Activated CD8-positive, alpha-beta memory T cell treated with anti-CD3 and anti-CD28 coated beads, Interleukin-2, amount 50 U/mL, for 24 hours (primary cell): ENCODE measurements around the gene KIAA1328.

ENCODE experiments used
- DNase-seq: peaks from one replicate; pipeline ENCODE4 v3.0.0-alpha.2; 2020; ENCODE audit errors: extremely low read depth

The KIAA1328 gene

GRCh38 chr18:37277804-37278203 lies 448.9 kb downstream of the KIAA1328 start:
- no peak for DNase-seq
